Neural progenitor cell (in vitro differentiated cells): ENCODE data around the gene CUTC. TPM values are rescaled to one million over a fixed set of nuclear protein-coding genes. Genes with fewer than 3 reads are reported as not detected.

Experiments used
- DNase-seq: peaks from one replicate; pipeline ENCODE4 v3.0.0-alpha.2; 2016; ENCODE audit warnings: low spot score
- H2AFZ ChIP-seq: fragments of 200-600 bp; sonication (generic); replicated peaks from 2 replicates; pipeline ENCODE4 v1.6.1; 2016; ENCODE audit warnings: antibody characterized with exemption
- H3F3A ChIP-seq: fragments of 200-600 bp; sonication (generic); 2 replicates; pipeline ENCODE4 v1.6.1; 2016; ENCODE audit warnings: antibody characterized with exemption, low read depth
- H3K27ac ChIP-seq: fragments of 200-600 bp; sonication (generic); 2 replicates; pipeline ENCODE4 v1.5.1; 2016; ENCODE audit warnings: mild to moderate bottlenecking
- H3K27me3 ChIP-seq: fragments of 200-600 bp; sonication (generic); 2 replicates; pipeline ENCODE4 v1.6.1; 2016; ENCODE audit warnings: mild to moderate bottlenecking, moderate library complexity
- H3K36me3 ChIP-seq: fragments of 200-600 bp; sonication (generic); 2 replicates; pipeline ENCODE4 v1.5.1; 2016
- H3K4me1 ChIP-seq: fragments of 200-600 bp; sonication (generic); 2 replicates; pipeline ENCODE4 v1.6.1; 2016; ENCODE audit warnings: mixed run types
- H3K4me2 ChIP-seq: fragments of 200-600 bp; sonication (generic); 2 replicates; pipeline ENCODE4 v1.6.1; 2016
- H3K4me3 ChIP-seq: fragments of 200-600 bp; sonication (generic); 2 replicates; pipeline ENCODE4 v1.5.1; 2016
- H3K79me2 ChIP-seq: fragments of 200-600 bp; sonication (generic); 2 replicates; pipeline ENCODE4 v1.6.1; 2016; ENCODE audit warnings: low read depth
- H3K9ac ChIP-seq: fragments of 200-600 bp; sonication (generic); 2 replicates; pipeline ENCODE4 v1.6.1; 2016
- H3K9me3 ChIP-seq: fragments of 200-600 bp; sonication (generic); 2 replicates; pipeline ENCODE4 v1.5.1; 2016; ENCODE audit warnings: low read depth
- H4K20me1 ChIP-seq: fragments of 200-600 bp; sonication (generic); 2 replicates; pipeline ENCODE4 v1.6.1; 2016; ENCODE audit warnings: low read depth
- H3K27ac Mint-ChIP-seq: 3 replicates; pipeline ENCODE4 v1.8.0; 2021; ENCODE audit warnings: mixed read lengths
- H3K27me3 Mint-ChIP-seq: 2 replicates; pipeline ENCODE4 v1.8.0; 2022; ENCODE audit warnings: low read depth, mild to moderate bottlenecking, inconsistent platforms, moderate library complexity, mixed read lengths; ENCODE audit not compliant: insufficient read depth
- H3K36me3 Mint-ChIP-seq: 3 replicates; pipeline ENCODE4 v1.8.0; 2021; ENCODE audit warnings: mixed read lengths
- H3K4me1 Mint-ChIP-seq: 3 replicates; pipeline ENCODE4 v1.8.0; 2021; ENCODE audit warnings: mixed read lengths
- H3K4me3 Mint-ChIP-seq: 3 replicates; pipeline ENCODE4 v1.8.0; 2021; ENCODE audit warnings: mild to moderate bottlenecking, moderate library complexity, mixed read lengths
- H3K9me3 Mint-ChIP-seq: 3 replicates; pipeline ENCODE4 v1.8.0; 2020; ENCODE audit warnings: mixed read lengths
- EZH2 ChIP-seq: fragments of 200-600 bp; sonication (generic); IDR thresholded peaks from 2 replicates; pipeline ENCODE4 v1.6.1; 2017; ENCODE audit warnings: antibody characterized with exemption, mild to moderate bottlenecking, moderate library complexity
- EZH2phosphoT487 ChIP-seq: fragments of 200-600 bp; sonication (generic); IDR thresholded peaks from 2 replicates; pipeline ENCODE4 v1.6.1; 2017; ENCODE audit warnings: antibody characterized with exemption
- total RNA-seq: library from RNA; depleted of rRNA; stranded (reverse); fragments of >200 nt; gene quantifications from 2 replicates; pipeline ENCODE4 v1.2.3, GENCODE V29; 2015; ENCODE audit warnings: low replicate concordance
- TF ChIP-seq, protein P1 (sequence below): fragments of 200-600 bp; sonication (generic); IDR thresholded peaks from 2 replicates; pipeline ENCODE4 v1.5.1; 2017; ENCODE audit warnings: antibody characterized with exemption, mild to moderate bottlenecking

The CUTC gene
- total RNA-seq, 1 donor from 2014 or later, result 36.1 TPM

DNA sequence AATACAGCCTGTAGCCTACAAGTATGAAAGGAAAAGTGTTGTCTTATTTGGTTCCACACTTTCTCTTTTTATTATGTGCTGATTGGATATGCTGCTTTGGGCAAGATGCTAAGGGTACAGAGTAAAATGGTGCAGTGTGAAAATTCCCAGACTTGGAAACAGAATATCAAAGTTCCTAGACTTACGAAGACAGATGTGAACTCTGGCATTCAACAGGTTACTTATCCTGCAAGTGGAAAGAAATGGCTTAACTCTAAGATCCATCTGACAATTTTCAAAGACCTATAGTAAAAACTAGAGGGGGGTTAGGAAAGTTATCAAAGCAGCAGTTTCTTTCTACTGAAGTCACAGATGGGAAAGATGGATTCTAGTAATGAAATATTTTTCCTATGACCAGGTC lies 24.1 kb downstream of the CUTC start:
- DNase-seq, result no peak
- TF ChIP-seq EZH2phosphoT487 (no peak), EZH2 (no peak)
- TF ChIP-seq, protein P1, sequence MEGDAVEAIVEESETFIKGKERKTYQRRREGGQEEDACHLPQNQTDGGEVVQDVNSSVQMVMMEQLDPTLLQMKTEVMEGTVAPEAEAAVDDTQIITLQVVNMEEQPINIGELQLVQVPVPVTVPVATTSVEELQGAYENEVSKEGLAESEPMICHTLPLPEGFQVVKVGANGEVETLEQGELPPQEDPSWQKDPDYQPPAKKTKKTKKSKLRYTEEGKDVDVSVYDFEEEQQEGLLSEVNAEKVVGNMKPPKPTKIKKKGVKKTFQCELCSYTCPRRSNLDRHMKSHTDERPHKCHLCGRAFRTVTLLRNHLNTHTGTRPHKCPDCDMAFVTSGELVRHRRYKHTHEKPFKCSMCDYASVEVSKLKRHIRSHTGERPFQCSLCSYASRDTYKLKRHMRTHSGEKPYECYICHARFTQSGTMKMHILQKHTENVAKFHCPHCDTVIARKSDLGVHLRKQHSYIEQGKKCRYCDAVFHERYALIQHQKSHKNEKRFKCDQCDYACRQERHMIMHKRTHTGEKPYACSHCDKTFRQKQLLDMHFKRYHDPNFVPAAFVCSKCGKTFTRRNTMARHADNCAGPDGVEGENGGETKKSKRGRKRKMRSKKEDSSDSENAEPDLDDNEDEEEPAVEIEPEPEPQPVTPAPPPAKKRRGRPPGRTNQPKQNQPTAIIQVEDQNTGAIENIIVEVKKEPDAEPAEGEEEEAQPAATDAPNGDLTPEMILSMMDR, result no peak
- no peak overlapping the region for H3K4me3 ChIP-seq
- no peak overlapping the region for H3K27ac Mint-ChIP-seq
- H3K27me3 ChIP-seq, result no peaks in the 10 kb centered on the region
- no peak overlapping the region for H3K9ac ChIP-seq
- H2AFZ ChIP-seq, result no peak overlapping the region
- H3K79me2 ChIP-seq, result no peaks in the 10 kb centered on the region
- H3K4me1 Mint-ChIP-seq, result peaks cover 17% of the 10 kb centered on the region
- no peak overlapping the region for H3K4me2 ChIP-seq
- no peaks in the 10 kb centered on the region for H3K27me3 Mint-ChIP-seq
- no peaks in the 10 kb centered on the region for H3K9me3 Mint-ChIP-seq
- no peak overlapping the region for H3K27ac ChIP-seq
- no peak overlapping the region for H3K4me3 Mint-ChIP-seq
- H3K4me1 ChIP-seq, result peaks cover 13% of the 10 kb centered on the region
- no peaks in the 10 kb centered on the region for H3F3A ChIP-seq
- no peaks in the 10 kb centered on the region for H4K20me1 ChIP-seq
- peaks cover 33% of the 10 kb centered on the region for H3K36me3 Mint-ChIP-seq
- H3K9me3 ChIP-seq, result no peaks in the 10 kb centered on the region
- H3K36me3 ChIP-seq, result peaks cover 13% of the 10 kb centered on the region

DNA sequence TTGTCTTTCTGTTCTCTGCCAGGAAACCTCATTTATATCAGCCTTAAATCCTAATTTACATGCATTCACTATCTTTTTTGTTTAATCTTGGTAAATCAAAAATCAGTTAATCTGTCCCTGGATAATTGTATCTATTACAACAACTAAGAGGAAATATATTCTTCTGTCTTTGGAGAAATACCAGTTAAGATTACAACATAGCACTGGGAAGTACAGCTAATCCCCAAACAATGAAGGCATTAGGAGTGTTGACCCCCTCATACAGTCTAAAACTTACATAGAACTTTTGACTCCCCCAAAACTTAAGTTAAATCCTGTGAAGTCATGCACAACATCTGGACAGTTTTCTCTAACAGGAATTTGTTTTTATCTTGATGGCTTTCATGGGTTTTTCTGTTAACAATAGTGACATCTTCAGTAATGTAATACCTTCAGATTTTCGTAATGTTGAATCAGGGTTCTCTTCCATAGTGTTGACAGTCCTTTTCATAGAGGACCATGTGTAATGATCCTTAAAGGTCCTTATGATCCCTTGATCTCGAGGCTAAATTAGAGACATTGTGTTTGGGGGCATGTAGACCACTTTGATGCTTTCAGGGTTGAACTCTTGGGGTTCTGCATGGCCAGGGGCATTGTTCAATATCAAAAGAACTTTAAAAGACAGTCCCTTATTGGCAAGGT lies 26.3 kb downstream of the CUTC start:
- H4K20me1 ChIP-seq, result no peaks in the 10 kb centered on the region
- no peak overlapping the region for H3K27ac Mint-ChIP-seq
- peak overlapping the region; percentile 16 for H3K4me2 ChIP-seq
- H3K4me1 ChIP-seq, result peaks cover 13% of the 10 kb centered on the region
- H2AFZ ChIP-seq, result no peak overlapping the region
- H3K9ac ChIP-seq, result no peak overlapping the region
- no peaks in the 10 kb centered on the region for H3K9me3 ChIP-seq
- TF ChIP-seq EZH2phosphoT487, result no peak
- TF ChIP-seq, protein P1, result no peak
- no peak for TF ChIP-seq EZH2
- H3F3A ChIP-seq, result no peaks in the 10 kb centered on the region
- H3K4me3 Mint-ChIP-seq, result no peak overlapping the region
- DNase-seq, result peak; percentile 23
- peaks cover 17% of the 10 kb centered on the region for H3K4me1 Mint-ChIP-seq
- H3K9me3 Mint-ChIP-seq, result peaks cover 5% of the 10 kb centered on the region
- H3K36me3 ChIP-seq, result peaks cover 7% of the 10 kb centered on the region
- H3K27me3 Mint-ChIP-seq, result no peaks in the 10 kb centered on the region
- no peak overlapping the region for H3K27ac ChIP-seq
- H3K79me2 ChIP-seq, result no peaks in the 10 kb centered on the region
- no peaks in the 10 kb centered on the region for H3K27me3 ChIP-seq
- H3K4me3 ChIP-seq, result no peak overlapping the region
- peaks cover 37% of the 10 kb centered on the region for H3K36me3 Mint-ChIP-seq

DNA sequence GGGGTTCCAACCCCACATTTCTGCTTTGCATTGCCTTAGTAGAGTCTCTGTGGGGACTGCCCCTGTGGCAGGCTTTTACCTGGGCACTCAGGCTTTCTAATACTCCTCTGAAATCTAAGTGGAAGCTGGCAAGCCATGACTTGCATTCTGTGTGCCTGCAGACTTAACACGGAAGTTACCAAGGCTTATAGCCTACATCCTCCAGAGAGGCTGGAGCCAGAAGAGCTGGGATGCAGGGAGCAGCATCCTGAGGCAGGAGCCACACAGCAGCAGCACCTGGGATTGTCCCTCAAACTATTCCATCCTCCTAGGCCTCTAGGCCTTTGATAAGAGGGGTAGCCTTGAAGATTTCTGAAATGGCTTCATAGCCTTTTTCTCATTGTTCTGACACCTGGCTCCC lies 28.3 kb downstream of the CUTC start:
- Histone ChIP-seq H2AFZ (no peak overlapping the region), H3F3A (no peaks in the 10 kb centered on the region), H3K4me1 (peaks cover 13% of the 10 kb centered on the region), H3K9me3 (no peaks in the 10 kb centered on the region), H3K27ac (no peak overlapping the region), H3K36me3 (no peaks in the 10 kb centered on the region), H3K4me2 (no peak overlapping the region), H3K79me2 (no peaks in the 10 kb centered on the region), H4K20me1 (no peaks in the 10 kb centered on the region), H3K27me3 (no peaks in the 10 kb centered on the region), H3K9ac (no peak overlapping the region), H3K4me3 (no peak overlapping the region)
- H3K4me1 Mint-ChIP-seq, result peaks cover 17% of the 10 kb centered on the region
- no peak for DNase-seq
- TF ChIP-seq, protein P1, result no peak
- no peak for TF ChIP-seq EZH2phosphoT487
- TF ChIP-seq EZH2, result no peak
- H3K4me3 Mint-ChIP-seq, result no peak overlapping the region
- peaks cover 7% of the 10 kb centered on the region for H3K9me3 Mint-ChIP-seq
- no peak overlapping the region for H3K27ac Mint-ChIP-seq
- H3K36me3 Mint-ChIP-seq, result peaks cover 36% of the 10 kb centered on the region
- no peaks in the 10 kb centered on the region for H3K27me3 Mint-ChIP-seq
